ENCODE results near the gene GAK.

DNA sequence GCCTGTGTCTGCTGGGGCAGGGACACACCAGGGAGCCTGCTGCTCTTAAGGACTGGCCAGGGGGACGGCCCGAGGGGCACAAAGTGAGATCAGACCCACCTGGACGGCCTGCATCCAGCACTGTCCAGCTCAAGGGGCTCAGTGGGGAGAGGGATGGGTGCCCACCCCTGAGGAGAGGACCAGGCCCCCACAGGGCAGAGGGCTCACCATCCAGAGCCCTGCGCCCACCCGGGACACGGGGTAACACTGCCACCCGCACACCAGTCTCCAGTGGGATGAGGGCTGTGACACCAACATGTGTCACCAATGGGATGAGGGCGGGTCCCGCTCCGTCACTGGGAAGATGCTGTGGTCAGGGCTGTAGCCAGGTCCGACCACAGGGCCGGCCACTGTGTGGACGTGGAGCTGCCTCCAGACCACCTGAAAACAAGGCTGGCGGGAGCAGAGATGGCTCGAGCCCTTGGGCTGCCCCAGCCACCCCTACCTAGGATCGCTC is 28.1 kb upstream of the GAK start:
- TF ChIP-seq, protein P1, sequence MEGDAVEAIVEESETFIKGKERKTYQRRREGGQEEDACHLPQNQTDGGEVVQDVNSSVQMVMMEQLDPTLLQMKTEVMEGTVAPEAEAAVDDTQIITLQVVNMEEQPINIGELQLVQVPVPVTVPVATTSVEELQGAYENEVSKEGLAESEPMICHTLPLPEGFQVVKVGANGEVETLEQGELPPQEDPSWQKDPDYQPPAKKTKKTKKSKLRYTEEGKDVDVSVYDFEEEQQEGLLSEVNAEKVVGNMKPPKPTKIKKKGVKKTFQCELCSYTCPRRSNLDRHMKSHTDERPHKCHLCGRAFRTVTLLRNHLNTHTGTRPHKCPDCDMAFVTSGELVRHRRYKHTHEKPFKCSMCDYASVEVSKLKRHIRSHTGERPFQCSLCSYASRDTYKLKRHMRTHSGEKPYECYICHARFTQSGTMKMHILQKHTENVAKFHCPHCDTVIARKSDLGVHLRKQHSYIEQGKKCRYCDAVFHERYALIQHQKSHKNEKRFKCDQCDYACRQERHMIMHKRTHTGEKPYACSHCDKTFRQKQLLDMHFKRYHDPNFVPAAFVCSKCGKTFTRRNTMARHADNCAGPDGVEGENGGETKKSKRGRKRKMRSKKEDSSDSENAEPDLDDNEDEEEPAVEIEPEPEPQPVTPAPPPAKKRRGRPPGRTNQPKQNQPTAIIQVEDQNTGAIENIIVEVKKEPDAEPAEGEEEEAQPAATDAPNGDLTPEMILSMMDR (IDR thresholded peaks at IDR 0.05) = no peak
- no peak for TF ChIP-seq POLR2A (IDR thresholded peaks at IDR 0.05)

Data from vagina (tissue), 2 donors.